IMR-90 (cell line): Measurements from ENCODE around the gene PTBP1. TPM values are rescaled to one million over a fixed set of nuclear protein-coding genes. Genes with fewer than 3 reads are reported as not detected.

Experiments
- ATAC-seq: fragments of 200-7000 bp; cut with Tn5 transposase; 2 replicates; pipeline ENCODE4 v1.9.1; 2020; ENCODE audit warnings: low read depth, mild to moderate bottlenecking, moderate library complexity
- BruUV-seq: library from RNA; stranded (reverse); fragments of 400-500 nt; replicated peaks from 2 replicates; lab custom pipeline; 2021; lab: Mats Ljungman, UMichigan
- CTCF ChIA-PET: fragments of 300-600 bp; formaldehyde crosslinking; extraction: SDS; loops from one replicate; lab custom pipeline; 2021; ENCODE audit warnings: antibody characterized with exemption; lab: Yijun Ruan, JAX
- POLR2A ChIA-PET: fragments of 300-600 bp; sonication (Branson Sonifier 250); formaldehyde crosslinking; loops from one replicate; lab custom pipeline; 2022; ENCODE audit warnings: antibody characterized with exemption; ENCODE audit not compliant: unreplicated experiment; lab: Charles Lee
- DNase-seq: peaks from one replicate; pipeline ENCODE4 v3.0.0; 2013
- H2AFZ ChIP-seq: replicated peaks from 2 replicates; pipeline ENCODE3; 2013; ENCODE audit warnings: low read length, mild to moderate bottlenecking; ENCODE audit not compliant: poor library complexity
- H2AK5ac ChIP-seq: 2 replicates; pipeline ENCODE4 v1.6.1; 2013; ENCODE audit warnings: low read depth, low read length, inconsistent platforms
- H2AK9ac ChIP-seq: replicated peaks from 2 replicates; pipeline ENCODE3; 2013; ENCODE audit warnings: mild to moderate bottlenecking, low read depth, low read length, moderate library complexity; ENCODE audit not compliant: poor library complexity
- H2BK120ac ChIP-seq: 2 replicates; pipeline ENCODE4 v1.6.1; 2013; ENCODE audit warnings: low read depth, low read length, inconsistent platforms
- H2BK15ac ChIP-seq: 3 replicates; pipeline ENCODE4 v1.6.1; 2013; ENCODE audit warnings: low read depth, low read length, inconsistent platforms
- H2BK20ac ChIP-seq: 2 replicates; pipeline ENCODE4 v1.6.1; 2013; ENCODE audit warnings: low read depth, mild to moderate bottlenecking, inconsistent platforms, low read length, moderate library complexity
- H2BK5ac ChIP-seq: 2 replicates; pipeline ENCODE4 v1.6.1; 2013; ENCODE audit warnings: mild to moderate bottlenecking, low read depth, low read length, inconsistent platforms; ENCODE audit not compliant: poor library complexity, severe bottlenecking
- H3K14ac ChIP-seq: replicated peaks from 2 replicates; pipeline ENCODE4 v1.6.1; 2013; ENCODE audit warnings: low read depth, low read length, inconsistent platforms
- H3K18ac ChIP-seq: 2 replicates; pipeline ENCODE4 v1.6.1; 2013; ENCODE audit warnings: low read depth, low read length, control low read depth
- H3K23ac ChIP-seq: 2 replicates; pipeline ENCODE4 v1.6.1; 2013; ENCODE audit warnings: low read depth, low read length, inconsistent platforms
- H3K27ac ChIP-seq: 2 replicates; pipeline ENCODE4 v1.5.1; 2013; ENCODE audit warnings: mild to moderate bottlenecking, control low read depth, low read length; ENCODE audit not compliant: insufficient read depth
- H3K27me3 ChIP-seq: 2 replicates; pipeline ENCODE4 v1.6.1; 2013; ENCODE audit warnings: low read length; ENCODE audit not compliant: control insufficient read depth, insufficient read depth
- H3K36me3 ChIP-seq: 2 replicates; pipeline ENCODE4 v1.6.1; 2013; ENCODE audit warnings: low read length, mixed read lengths; ENCODE audit not compliant: control insufficient read depth, insufficient read depth
- H3K4ac ChIP-seq: 2 replicates; pipeline ENCODE4 v1.6.1; 2013; ENCODE audit warnings: low read depth, low read length, inconsistent platforms
- H3K4me1 ChIP-seq: 2 replicates; pipeline ENCODE4 v1.6.1; 2013; ENCODE audit warnings: low read length, mixed read lengths; ENCODE audit not compliant: control insufficient read depth, insufficient read depth
- H3K4me2 ChIP-seq: 2 replicates; pipeline ENCODE4 v1.6.1; 2013; ENCODE audit warnings: low read depth, mild to moderate bottlenecking, control low read depth, low read length, moderate library complexity
- H3K4me3 ChIP-seq: 2 replicates; pipeline ENCODE4 v1.5.1; 2013; ENCODE audit warnings: low read depth, mild to moderate bottlenecking, control low read depth, low read length, moderate library complexity; ENCODE audit not compliant: insufficient read depth
- H3K56ac ChIP-seq: 2 replicates; pipeline ENCODE4 v1.6.1; 2013; ENCODE audit warnings: low read length, inconsistent platforms; ENCODE audit not compliant: insufficient read depth; ENCODE audit errors: extremely low read depth
- H3K79me1 ChIP-seq, 2 experiments: 2 replicates each; pipeline ENCODE4 v1.6.1; 2013; ENCODE audit warnings: low read length in 2 of 2, inconsistent platforms in 1 of 2, low read depth in 1 of 2
- H3K9ac ChIP-seq: 2 replicates; pipeline ENCODE4 v1.6.1; 2013; ENCODE audit warnings: low read depth, low read length, control low read depth
- H3K9me1 ChIP-seq: 2 replicates; pipeline ENCODE4 v1.6.1; 2013; ENCODE audit warnings: low read length, inconsistent platforms; ENCODE audit not compliant: insufficient read depth
- H3K9me3 ChIP-seq: 2 replicates; pipeline ENCODE4 v1.6.1; 2013; ENCODE audit warnings: low read length; ENCODE audit not compliant: control insufficient read depth, insufficient read depth
- H4K20me1 ChIP-seq: 2 replicates; pipeline ENCODE4 v1.6.1; 2013; ENCODE audit warnings: low read length, inconsistent platforms; ENCODE audit not compliant: insufficient read depth
- H4K5ac ChIP-seq: 2 replicates; pipeline ENCODE4 v1.6.1; 2013; ENCODE audit warnings: mild to moderate bottlenecking, low read depth, low read length, control low read depth
- H4K8ac ChIP-seq, 2 experiments: 2 replicates each; pipeline ENCODE4 v1.6.1; 2013; ENCODE audit warnings: low read depth in 2 of 2, low read length in 2 of 2, control low read depth in 1 of 2, inconsistent platforms in 1 of 2
- H4K91ac ChIP-seq: 2 replicates; pipeline ENCODE4 v1.6.1; 2013; ENCODE audit warnings: low read depth, low read length, inconsistent platforms; ENCODE audit not compliant: insufficient read depth
- BHLHE40 ChIP-seq: fragments of 150-350 bp; IDR thresholded peaks from 2 replicates; pipeline ENCODE4 v1.6.1; 2016; ENCODE audit warnings: mild to moderate bottlenecking, low read depth, low read length
- CEBPB ChIP-seq: IDR thresholded peaks from 2 replicates; pipeline ENCODE4 v1.6.1; 2012; ENCODE audit warnings: low read depth, low read length, improper control_type of control experiment
- CHD1 ChIP-seq: IDR thresholded peaks from 2 replicates; pipeline ENCODE4 v1.6.1; 2012; ENCODE audit warnings: low read depth, low read length, improper control_type of control experiment
- ELK1 ChIP-seq: fragments of 150-350 bp; IDR thresholded peaks from 2 replicates; pipeline ENCODE4 v1.6.1; 2016; ENCODE audit warnings: low read depth, mild to moderate bottlenecking, low read length, moderate library complexity, borderline replicate concordance
- FOS ChIP-seq: fragments of 150-350 bp; IDR thresholded peaks from 2 replicates; pipeline ENCODE4 v1.6.1; 2016; ENCODE audit warnings: low read depth, low read length
- MAFK ChIP-seq: IDR thresholded peaks from 2 replicates; pipeline ENCODE4 v1.6.1; 2012; ENCODE audit warnings: low read depth, low read length, improper control_type of control experiment
- MAZ ChIP-seq: IDR thresholded peaks from 2 replicates; pipeline ENCODE4 v1.6.1; 2012; ENCODE audit warnings: low read depth, mild to moderate bottlenecking, low read length, improper control_type of control experiment, moderate library complexity, borderline replicate concordance
- MXI1 ChIP-seq: IDR thresholded peaks from 2 replicates; pipeline ENCODE4 v1.6.1; 2012; ENCODE audit warnings: low read depth, mild to moderate bottlenecking, low read length, moderate library complexity, borderline replicate concordance
- NFE2L2 ChIP-seq: fragments of 150-350 bp; IDR thresholded peaks from 2 replicates; pipeline ENCODE4 v1.6.1; 2016; ENCODE audit warnings: low read depth, mild to moderate bottlenecking, low read length
- POLR2A ChIP-seq: IDR thresholded peaks from 2 replicates; pipeline ENCODE4 v1.6.1; 2012; ENCODE audit warnings: mild to moderate bottlenecking, low read depth, low read length
- RAD21 ChIP-seq: IDR thresholded peaks from 2 replicates; pipeline ENCODE4 v1.6.1; 2012; ENCODE audit warnings: low read length, improper control_type of control experiment
- RCOR1 ChIP-seq: IDR thresholded peaks from 2 replicates; pipeline ENCODE4 v1.6.1; 2012; ENCODE audit warnings: mild to moderate bottlenecking, low read length, improper control_type of control experiment; ENCODE audit not compliant: insufficient replicate concordance
- RFX5 ChIP-seq: IDR thresholded peaks from 2 replicates; pipeline ENCODE4 v1.8.0; 2012; ENCODE audit warnings: low read depth, mild to moderate bottlenecking, low read length, moderate library complexity
- SMC3 ChIP-seq: fragments of 150-350 bp; IDR thresholded peaks from 2 replicates; pipeline ENCODE4 v1.6.1; 2016; ENCODE audit warnings: low read depth, mild to moderate bottlenecking, antibody characterized with exemption, low read length, moderate library complexity
- WGBS, 2 experiments: methylation state at CpG; one replicate each; pipeline versions ENCODE4 v1.1.5 to v1.1.7; 2013; ENCODE audit warnings: missing lambda C conversion rate in 2 of 2; ENCODE audit not compliant: insufficient read length in 1 of 2; ENCODE audit errors: extremely low coverage in 2 of 2; 5-methylcytosine and 5-hydroxymethylcytosine counted together
- dilution Hi-C: fragments of 300-500 bp; cut with HindIII; formaldehyde crosslinking; loops from one replicate; pipeline ENCODE4 v1.14.3; 2018; ENCODE audit warnings: low sequenced_read_pairs; ENCODE audit not compliant: unreplicated experiment
- in situ Hi-C: fragments of 300-500 bp; cut with MboI; formaldehyde crosslinking; loops from 3 replicates; pipeline ENCODE4 v1.14.3; 2019; ENCODE audit warnings: low sequenced_read_pairs, inconsistent platforms, mixed read lengths
- intact Hi-C: fragments of 100-400 bp; cut with micrococcal nuclease; formaldehyde crosslinking; loops from 2 replicates; pipeline ENCODE4 v1.10.0; 2022
- polyA plus RNA-seq, 3 experiments: library from polyadenylated mRNA; depleted of rRNA; stranded (reverse); fragments of >200 nt; gene quantifications; 2 replicates each; pipeline ENCODE4 v1.2.3, GENCODE V29; 2012; ENCODE audit warnings: low replicate concordance in 1 of 3
- total RNA-seq: library from RNA; depleted of rRNA; stranded (reverse); fragments of >200 nt; gene quantifications from 2 replicates; pipeline ENCODE4 v1.2.3, GENCODE V29; 2012
- TF ChIP-seq, protein P1 (sequence below): conservative IDR thresholded peaks from 2 replicates; pipeline ENCODE4 v1.5.1; 2012; ENCODE audit warnings: mild to moderate bottlenecking, low read depth, low read length, improper control_type of control experiment

PTBP1 gene
- total and polyA plus RNA-seq, 2 of the 4 experiments (the other 2 are of a cell fraction): 146 to 269 TPM

- Histone ChIP-seq H4K91ac (no peak overlapping the region), H3K36me3 (no peaks in the 10 kb centered on the region), H2BK20ac (no peak overlapping the region), H3K9me3 (no peaks in the 10 kb centered on the region), H2AK9ac (no peak overlapping the region), H2BK120ac (no peak overlapping the region), H3K27me3 (peaks cover 2% of the 10 kb centered on the region; the same call in 1 of the 2 replicates), H4K20me1 (no peaks in the 10 kb centered on the region), H3K4me2 (no peak overlapping the region), H3K9me1 (no peaks in the 10 kb centered on the region), H3K23ac (no peak overlapping the region), H2AFZ (no peak overlapping the region), H3K56ac (no peak overlapping the region), H3K14ac (no peak overlapping the region), H3K4me3 (no peak overlapping the region), H2BK5ac (no peak overlapping the region), H3K9ac (no peak overlapping the region), H3K4ac (no peak overlapping the region), H4K8ac (no peak overlapping the region), H2AK5ac (no peak overlapping the region), H3K4me1 (peaks cover 3% of the 10 kb centered on the region; the same call in 1 of the 2 replicates), H4K5ac (no peak overlapping the region), H3K27ac (no peak overlapping the region), H2BK15ac (no peak overlapping the region), H3K18ac (no peak overlapping the region), H3K79me1 (no peaks in the 10 kb centered on the region)
- DNase-seq (no peak), ATAC-seq (peak; percentile 30; the same call in 1 of the 2 replicates)
- CTCF ChIA-PET: no interaction called here
- POLR2A ChIA-PET: no interaction called here
- WGBS, 2 experiments: 89% methylated on average over 5 of the region's 19 CpGs; no CpG with 5 or more reads in 1 of the 2 experiments
- BruUV-seq: no TSS peak
- in situ Hi-C loops (no loop called here), intact Hi-C loops (no loop called here), dilution Hi-C loops (no loop called here)
- no peak for TF ChIP-seq BHLHE40
- TF ChIP-seq CHD1: no peak
- no peak for TF ChIP-seq FOS
- no peak for TF ChIP-seq MXI1
- no peak for TF ChIP-seq SMC3
- no peak for TF ChIP-seq MAFK
- no peak for TF ChIP-seq RAD21
- TF ChIP-seq CEBPB: no peak; the same call in 1 of the 2 replicates
- no peak for TF ChIP-seq POLR2A
- no peak for TF ChIP-seq NFE2L2
- TF ChIP-seq RCOR1: no peak
- TF ChIP-seq MAZ: no peak
- no peak for TF ChIP-seq ELK1
- TF ChIP-seq RFX5: no peak
- TF ChIP-seq, protein P1, sequence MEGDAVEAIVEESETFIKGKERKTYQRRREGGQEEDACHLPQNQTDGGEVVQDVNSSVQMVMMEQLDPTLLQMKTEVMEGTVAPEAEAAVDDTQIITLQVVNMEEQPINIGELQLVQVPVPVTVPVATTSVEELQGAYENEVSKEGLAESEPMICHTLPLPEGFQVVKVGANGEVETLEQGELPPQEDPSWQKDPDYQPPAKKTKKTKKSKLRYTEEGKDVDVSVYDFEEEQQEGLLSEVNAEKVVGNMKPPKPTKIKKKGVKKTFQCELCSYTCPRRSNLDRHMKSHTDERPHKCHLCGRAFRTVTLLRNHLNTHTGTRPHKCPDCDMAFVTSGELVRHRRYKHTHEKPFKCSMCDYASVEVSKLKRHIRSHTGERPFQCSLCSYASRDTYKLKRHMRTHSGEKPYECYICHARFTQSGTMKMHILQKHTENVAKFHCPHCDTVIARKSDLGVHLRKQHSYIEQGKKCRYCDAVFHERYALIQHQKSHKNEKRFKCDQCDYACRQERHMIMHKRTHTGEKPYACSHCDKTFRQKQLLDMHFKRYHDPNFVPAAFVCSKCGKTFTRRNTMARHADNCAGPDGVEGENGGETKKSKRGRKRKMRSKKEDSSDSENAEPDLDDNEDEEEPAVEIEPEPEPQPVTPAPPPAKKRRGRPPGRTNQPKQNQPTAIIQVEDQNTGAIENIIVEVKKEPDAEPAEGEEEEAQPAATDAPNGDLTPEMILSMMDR: no peak
Observed at GRCh38 chr19:825897-826644, 28.8 kb downstream of the PTBP1 start.
